ENCODE measurements around the gene ZNF451.

GRCh38 chr6:57087916-57088315 is 2.1 kb upstream of the ZNF451 start:
- TF ChIP-seq CTCF (IDR thresholded peaks at IDR 0.05; ENCODE audit: poor library complexity): no peak
- no peak for TF ChIP-seq EZH2phosphoT487 (IDR thresholded peaks at IDR 0.05; ENCODE audit: low read depth, severe bottlenecking, unreplicated experiment)

Measured in hepatocyte (in vitro differentiated cells).